Measurements from ENCODE around the gene FLYWCH2.

The FLYWCH2 gene, protein sequence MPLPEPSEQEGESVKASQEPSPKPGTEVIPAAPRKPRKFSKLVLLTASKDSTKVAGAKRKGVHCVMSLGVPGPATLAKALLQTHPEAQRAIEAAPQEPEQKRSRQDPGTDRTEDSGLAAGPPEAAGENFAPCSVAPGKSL

DNA sequence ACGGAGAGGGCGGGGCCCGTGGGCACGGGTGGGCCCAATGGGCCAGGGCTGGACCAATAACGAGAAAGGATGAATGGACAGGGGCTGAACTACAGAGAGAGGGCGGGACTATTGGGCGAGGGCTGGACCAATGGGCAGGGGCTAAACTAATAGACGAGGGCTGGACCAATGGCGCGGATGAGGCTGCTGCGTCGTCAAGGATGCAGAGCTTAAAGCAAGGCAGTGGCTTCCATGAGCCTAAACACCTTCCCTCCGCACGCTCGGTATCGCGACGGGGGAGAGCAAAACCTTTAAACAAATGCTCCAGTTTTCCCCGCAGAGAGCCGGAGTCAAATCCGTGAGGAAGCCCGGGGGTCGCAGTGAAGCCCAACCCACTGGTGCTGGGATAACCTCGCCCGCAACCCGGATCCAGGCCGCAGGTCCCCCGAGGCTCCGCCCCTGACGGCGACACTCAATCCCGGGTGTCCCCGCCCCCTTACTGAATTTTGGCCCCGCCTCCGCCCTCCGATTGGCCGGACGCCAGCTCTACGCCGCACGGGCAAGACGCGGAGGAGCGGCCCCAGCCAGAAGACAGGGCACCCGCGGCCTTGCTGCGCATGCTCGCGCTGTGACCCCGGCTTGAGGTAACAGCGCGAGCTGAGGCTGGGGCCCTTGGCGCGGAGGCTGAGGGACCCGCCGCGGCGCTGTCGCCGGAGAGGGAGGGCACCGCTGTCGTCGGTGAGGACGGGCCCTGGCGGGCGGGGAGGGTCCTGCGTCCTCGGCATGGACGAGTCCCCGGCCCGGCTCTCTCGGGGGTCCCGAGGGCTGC lies at the start of gene FLYWCH2:
Gene FLYWCH2, plus strand, starts transcription at position 566 of the 808 bp plus-strand sequence. CDS start 13,235 bp downstream, outside the sequence.
- DNase-seq (ENCODE audit: low read depth in 2 of 3, low spot score in 1 of 3): peak; percentile 99 to 100 (median 100)

DNA sequence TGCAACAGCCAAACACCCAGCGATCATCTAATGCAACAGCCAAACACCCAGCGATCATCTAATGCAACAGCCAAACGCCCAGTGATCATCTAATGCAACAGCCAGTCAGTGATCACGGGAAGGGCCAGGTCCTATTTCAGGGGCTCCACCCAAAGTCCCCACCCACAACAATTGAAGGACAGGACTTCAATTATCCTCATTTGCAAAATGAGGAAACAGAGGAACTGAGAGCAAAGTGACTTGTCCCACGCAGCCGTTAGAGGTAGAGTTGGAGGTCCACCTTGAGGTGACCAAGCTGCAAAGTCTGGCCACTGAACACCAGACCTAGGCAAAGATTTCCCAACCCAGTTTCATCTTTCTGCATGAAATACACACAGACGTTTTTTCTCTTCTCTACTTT lies 49.2 kb upstream of the FLYWCH2 start:
- no peak for DNase-seq (ENCODE audit: low read depth in 2 of 3, low spot score in 1 of 3)

GRCh38 chr16:2834968-2835367 lies 48.0 kb upstream of the FLYWCH2 start:
- no peak for DNase-seq (ENCODE audit: low read depth in 2 of 3, low spot score in 1 of 3)

- no peak for DNase-seq (ENCODE audit: low read depth in 2 of 3, low spot score in 1 of 3)
Measured at GRCh38 chr16:2835638-2836493, 47.1 kb upstream of the FLYWCH2 start.

GRCh38 chr16:2836646-2837508 lies 46.1 kb upstream of the FLYWCH2 start:
- no peak for DNase-seq (ENCODE audit: low read depth in 2 of 3, low spot score in 1 of 3)

DNA sequence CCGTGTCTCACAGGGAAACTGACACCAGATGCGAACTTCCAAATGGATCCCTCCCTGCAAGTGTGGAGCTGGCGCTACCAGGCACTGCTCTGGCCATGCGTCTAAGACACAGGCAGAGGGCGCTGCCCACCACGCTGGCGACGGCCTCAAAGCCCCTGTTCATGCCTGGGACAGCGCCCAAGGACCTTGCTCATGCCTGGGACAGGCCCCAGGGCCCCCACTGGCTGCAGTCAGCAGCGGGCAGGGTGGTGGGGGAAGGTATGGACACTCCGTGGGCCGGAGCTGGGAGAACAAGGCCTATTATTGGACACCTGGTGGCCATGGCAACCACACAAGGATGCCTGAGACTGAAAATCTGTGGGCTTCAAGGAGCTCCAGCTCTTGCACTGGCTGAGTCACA lies 44.1 kb upstream of the FLYWCH2 start:
- DNase-seq (ENCODE audit: low read depth in 2 of 3, low spot score in 1 of 3): peak in 2 of 3 donors; percentile 33 to 43

DNA sequence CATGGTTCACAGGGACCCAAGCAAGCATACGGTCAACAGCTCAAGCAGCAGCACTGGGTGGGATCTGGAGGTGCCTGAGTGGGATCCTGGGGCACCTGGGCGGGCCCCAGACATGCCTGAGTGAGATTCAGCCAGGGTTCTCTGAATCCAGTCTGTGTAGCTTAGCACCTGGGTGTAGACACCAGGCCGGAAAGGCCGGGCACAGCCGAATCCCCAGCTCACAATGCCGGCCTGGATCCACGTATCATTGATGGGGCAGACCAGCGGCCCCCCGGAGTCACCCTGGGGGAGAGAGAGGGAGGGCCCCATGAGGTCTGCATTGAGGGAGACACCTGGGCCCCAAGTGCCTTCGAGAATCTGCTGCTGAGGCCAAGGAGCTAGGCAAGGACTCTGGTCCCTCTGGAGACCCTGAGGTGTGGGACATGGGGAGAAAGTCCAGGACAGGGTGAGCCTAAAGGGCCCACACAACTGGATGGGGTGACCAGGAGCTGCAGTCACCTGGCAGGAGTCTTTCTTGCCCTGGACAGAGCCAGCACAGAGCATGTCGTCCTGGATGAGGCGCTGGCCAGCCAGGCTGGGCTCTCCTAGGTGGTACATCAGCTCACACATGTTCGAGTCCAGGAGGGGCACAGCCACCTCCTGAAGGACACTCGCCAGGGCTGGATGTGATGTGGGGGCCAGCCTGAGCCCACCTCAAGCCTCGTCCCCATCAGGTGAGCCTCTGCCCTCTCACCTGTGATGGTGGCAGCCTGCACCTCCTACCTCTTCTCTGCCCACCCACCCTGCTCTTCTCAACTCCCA lies 43.2 kb upstream of the FLYWCH2 start:
- DNase-seq (ENCODE audit: low read depth in 2 of 3, low spot score in 1 of 3): no peak

DNA sequence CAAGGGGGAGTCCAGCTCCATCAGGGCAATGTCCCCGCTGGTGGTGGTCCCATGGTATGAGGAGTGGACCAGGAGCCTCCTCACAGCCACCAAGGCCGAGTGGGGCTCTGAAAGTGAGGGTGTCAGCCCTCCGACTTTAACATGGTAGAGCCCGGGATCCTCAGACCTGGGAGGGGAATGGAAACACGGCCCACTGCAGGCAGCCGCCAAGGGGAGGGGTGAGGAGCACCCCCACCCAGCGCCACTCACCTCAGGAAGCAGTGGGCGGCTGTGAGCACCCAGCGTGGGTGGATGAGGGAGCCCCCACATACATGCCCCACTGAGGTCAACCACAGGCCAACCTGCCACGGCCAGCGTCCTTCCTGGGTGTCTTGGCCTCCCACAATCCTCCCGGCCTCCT lies 42.1 kb upstream of the FLYWCH2 start:
- no peak for DNase-seq (ENCODE audit: low read depth in 2 of 3, low spot score in 1 of 3)

DNA sequence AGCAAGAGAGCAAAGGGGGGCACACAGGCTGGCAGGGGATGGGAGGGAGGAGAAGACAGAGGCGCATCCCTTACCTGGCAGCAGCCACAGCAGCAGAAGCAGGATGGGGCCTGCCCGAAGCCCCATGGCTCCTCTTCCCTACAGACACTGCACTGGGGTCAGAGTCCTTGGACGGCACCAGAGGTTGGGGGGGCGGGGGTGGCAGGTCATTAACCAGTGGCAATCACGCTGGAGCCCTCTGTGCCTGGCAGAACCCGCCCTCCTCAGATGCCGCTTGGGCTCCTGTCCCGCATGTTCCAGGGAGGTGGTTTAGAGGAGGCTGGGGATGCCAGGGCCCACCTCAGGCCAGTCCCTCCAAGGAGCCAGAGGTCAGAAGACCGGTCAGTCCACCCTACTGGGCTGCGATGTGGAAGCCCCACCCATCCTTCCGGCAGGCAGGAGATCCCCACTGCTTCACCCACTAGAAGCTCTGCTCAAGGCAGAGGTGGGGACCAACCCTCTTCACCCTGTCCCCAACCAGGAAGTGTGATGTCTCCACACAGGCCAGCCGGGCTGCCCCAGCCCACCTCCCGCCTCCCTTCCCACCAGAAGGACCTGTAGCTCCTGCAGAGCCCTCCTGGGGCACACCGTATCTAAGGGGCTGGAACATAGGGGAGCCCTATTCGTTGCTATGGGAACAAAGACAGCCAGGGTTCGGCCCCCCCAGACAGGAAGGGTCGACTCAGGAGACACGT lies 41.2 kb upstream of the FLYWCH2 start:
- DNase-seq (ENCODE audit: low read depth in 2 of 3, low spot score in 1 of 3): no peak

DNA sequence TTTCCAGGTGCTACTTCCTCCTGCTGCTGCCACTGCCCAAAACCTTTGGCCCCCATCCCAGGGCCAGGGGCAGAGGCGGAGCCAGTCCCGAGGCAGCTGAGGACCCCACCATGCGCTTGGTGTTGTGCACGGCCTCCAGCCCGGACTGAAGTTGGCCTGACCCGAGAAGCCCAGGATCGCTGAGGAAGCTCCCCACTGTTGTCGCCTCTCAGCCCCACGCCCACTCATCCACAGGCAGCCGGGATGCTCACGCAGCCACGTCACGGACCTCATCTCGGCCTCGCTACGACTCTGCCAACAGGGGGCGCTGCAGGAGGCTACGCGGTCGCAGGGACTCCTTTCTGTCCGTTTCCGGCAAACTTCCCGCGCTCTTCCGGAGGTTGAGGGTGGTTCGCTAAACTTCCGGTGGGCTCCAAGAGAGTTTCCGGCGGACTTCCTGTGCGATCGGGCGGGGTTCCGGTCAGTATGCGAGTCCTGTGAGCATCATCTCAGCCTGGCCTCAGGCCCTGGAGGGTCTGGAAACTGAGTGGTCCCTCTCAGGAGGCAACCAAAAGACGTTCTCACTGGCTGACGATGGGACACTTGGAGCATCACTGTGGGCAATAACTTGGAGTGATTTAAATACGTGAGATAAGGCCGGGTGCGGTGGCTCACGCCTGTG lies 40.5 kb upstream of the FLYWCH2 start:
- DNase-seq (ENCODE audit: low read depth in 2 of 3, low spot score in 1 of 3): peak; percentile 84 to 85 (median 85)

- DNase-seq (ENCODE audit: low read depth in 2 of 3, low spot score in 1 of 3): no peak
Measured at GRCh38 chr16:2843526-2843925, 39.5 kb upstream of the FLYWCH2 start.

DNA sequence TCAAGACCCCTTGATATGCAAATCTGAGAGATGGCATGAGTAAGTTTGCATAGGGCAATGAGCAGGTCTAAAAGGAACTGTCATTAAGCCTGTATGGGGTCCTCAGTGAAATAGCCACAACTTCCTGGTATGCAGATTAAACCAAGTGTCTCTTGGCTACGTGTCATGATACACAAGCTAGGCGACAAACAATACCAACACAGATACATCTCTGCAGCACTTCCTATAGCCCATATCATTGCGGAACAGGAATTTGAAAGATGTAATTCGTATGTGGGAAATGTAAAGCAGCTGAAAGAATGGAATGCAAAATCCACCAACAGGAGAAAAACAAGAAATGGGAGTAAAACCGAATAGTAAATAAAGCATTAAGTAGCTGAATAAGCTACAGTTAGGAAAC lies 37.9 kb upstream of the FLYWCH2 start:
- DNase-seq (ENCODE audit: low read depth in 2 of 3, low spot score in 1 of 3): no peak

DNA sequence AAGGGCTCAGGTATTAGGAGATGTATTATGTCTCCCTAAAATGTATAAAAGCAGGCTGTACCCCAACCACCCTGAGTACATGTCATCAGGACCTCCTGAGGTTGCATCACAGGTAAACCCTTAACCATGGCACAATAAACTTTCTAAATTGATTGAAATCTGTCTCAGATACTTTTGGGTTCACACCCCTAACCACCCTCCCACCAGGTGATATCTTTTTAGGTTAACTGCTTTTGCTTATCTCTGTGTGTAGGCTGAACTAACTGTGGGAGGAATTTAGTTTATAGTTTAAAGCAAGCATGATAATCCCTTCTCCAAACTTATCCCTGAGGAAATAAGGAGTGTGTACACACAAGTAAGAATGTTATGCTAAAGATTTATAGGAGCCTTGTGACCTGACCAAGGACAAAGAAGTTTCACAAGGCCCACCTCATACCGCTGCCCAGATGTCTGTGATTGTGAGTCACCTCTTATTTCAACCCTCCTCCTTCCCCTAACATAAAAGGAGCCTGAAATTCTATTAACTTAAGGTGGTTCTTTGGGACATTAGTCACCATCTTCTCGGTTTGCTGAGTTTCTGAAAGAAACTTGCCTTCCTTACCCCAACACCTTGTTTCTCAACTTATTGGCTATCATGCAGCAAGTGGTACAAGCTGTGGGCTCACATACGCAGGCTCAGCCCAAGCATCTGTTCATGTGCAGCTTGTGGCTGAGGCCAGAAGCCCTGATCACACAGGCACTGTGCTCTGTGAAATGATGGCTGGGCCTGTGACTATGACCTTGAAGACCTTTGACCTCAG lies 36.3 kb upstream of the FLYWCH2 start:
- DNase-seq (ENCODE audit: low read depth in 2 of 3, low spot score in 1 of 3): no peak

DNA sequence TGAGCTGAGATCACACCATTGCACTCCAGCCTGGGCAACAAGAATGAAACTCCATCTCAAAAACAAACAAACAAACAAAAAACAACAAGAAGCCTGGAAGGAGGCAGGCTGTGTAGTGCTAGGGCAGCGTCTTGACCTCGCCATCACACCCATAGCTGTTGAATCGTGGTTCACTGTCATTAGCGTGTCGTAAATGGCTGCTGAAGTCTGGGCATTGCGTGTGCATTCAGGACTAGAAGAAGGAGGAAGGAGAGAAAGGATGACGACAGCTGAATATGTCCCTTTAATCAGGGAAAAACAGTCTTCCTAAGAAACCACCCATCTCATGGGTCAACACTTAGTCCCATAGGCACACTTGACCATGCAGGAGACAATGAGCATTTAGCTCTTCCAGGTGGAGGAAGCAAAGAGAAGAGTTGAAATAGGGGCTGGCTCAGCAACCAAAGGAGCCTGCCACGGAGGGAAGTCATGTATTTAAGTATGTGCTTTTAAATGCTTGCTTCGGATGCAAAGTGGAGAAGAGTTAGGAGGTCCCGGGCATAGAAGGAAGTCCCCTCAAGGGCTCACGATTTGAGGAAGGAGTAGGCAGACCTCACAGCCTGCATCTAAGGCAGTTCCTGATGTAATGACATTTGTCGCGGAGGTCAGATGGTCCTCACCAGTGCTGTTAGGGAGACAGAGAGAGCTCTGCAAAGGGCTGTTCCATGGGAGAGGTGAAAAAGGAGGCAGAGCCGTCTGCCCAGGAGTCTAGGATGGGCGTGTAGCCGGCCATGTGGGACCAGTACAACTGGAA lies 33.9 kb upstream of the FLYWCH2 start:
- no peak for DNase-seq (ENCODE audit: low read depth in 2 of 3, low spot score in 1 of 3)

DNA sequence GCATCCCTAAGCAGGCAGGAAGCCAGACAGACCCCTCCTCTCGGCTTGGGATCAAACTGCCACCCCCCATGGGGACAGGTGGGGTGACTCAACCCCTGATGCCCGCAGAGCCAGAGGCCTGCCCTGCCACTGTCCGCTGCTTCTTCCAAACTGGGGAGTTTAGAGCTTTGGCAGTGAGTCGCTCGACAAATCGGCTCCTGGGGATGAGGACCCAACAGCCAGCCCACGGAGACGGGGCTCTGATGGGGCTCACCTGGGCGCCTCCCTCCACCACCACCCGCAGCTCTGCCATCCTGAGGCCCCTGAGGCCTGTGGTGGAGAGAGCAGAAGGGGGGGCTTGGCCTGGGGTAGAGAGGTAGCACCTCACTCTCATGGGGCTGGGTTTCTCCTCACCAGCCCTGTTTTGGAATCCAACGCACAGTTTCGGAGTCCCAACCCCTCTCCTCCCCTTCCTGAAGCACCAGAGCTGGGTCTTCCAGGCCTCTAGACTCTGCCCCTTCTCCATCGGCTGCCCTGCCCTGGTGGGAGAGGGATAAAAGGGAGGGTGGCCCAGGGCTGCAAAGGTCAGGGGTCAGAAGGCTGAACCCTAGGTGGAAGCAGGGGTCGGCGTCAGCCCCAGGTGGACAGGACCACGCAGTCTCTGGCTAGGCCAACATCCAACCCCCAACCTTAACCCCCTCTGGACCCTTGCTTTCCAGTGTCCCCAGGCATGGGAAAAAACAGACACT lies 30.8 kb upstream of the FLYWCH2 start:
- no peak for DNase-seq (ENCODE audit: low read depth in 2 of 3, low spot score in 1 of 3)

- no peak for DNase-seq (ENCODE audit: low read depth in 2 of 3, low spot score in 1 of 3)
Measured at GRCh38 chr16:2852731-2853507, 30.1 kb upstream of the FLYWCH2 start.
